Measurements from ENCODE around the gene ZNF750.

ZNF750 gene

GRCh38 chr17:82860606-82861392 is 21.0 kb upstream of the ZNF750 start:
- in situ Hi-C loops (cut with HindIII; ENCODE audit: low sequenced_read_pairs) = no loop called here

- in situ Hi-C loops (cut with HindIII; ENCODE audit: low sequenced_read_pairs) = no loop called here
Measured at GRCh38 chr17:82859431-82860403, 19.9 kb upstream of the ZNF750 start.

GRCh38 chr17:82858376-82859126 is 18.7 kb upstream of the ZNF750 start:
- in situ Hi-C loops (cut with HindIII; ENCODE audit: low sequenced_read_pairs) = no loop called here

GRCh38 chr17:82856361-82856760 is 16.5 kb upstream of the ZNF750 start:
- in situ Hi-C loops (cut with HindIII; ENCODE audit: low sequenced_read_pairs) = no loop called here

- in situ Hi-C loops (cut with HindIII; ENCODE audit: low sequenced_read_pairs) = no loop called here
Measured at GRCh38 chr17:82854226-82854625, 14.4 kb upstream of the ZNF750 start.

- in situ Hi-C loops (cut with HindIII; ENCODE audit: low sequenced_read_pairs) = no loop called here
Measured at GRCh38 chr17:82851381-82851780, 11.6 kb upstream of the ZNF750 start.

- in situ Hi-C loops (cut with HindIII; ENCODE audit: low sequenced_read_pairs) = no loop called here
Measured at GRCh38 chr17:82849076-82849945, 9.5 kb upstream of the ZNF750 start.

- in situ Hi-C loops (cut with HindIII; ENCODE audit: low sequenced_read_pairs) = no loop called here
Measured at GRCh38 chr17:82848022-82848592, 8.3 kb upstream of the ZNF750 start.

- in situ Hi-C loops (cut with HindIII; ENCODE audit: low sequenced_read_pairs) = no loop called here
Measured at GRCh38 chr17:82846061-82846691, 6.4 kb upstream of the ZNF750 start.

- in situ Hi-C loops (cut with HindIII; ENCODE audit: low sequenced_read_pairs) = no loop called here
Measured at GRCh38 chr17:82845163-82845807, 5.5 kb upstream of the ZNF750 start.

- in situ Hi-C loops (cut with HindIII; ENCODE audit: low sequenced_read_pairs) = no loop called here
Measured at GRCh38 chr17:82844796-82845162, 5.0 kb upstream of the ZNF750 start.

GRCh38 chr17:82843904-82844680 is 4.3 kb upstream of the ZNF750 start:
- in situ Hi-C loops (cut with HindIII; ENCODE audit: low sequenced_read_pairs) = no loop called here

- in situ Hi-C loops (cut with HindIII; ENCODE audit: low sequenced_read_pairs) = no loop called here
Measured at GRCh38 chr17:82841921-82842596, 2.2 kb upstream of the ZNF750 start.

- in situ Hi-C loops (cut with HindIII; ENCODE audit: low sequenced_read_pairs) = no loop called here
Measured at GRCh38 chr17:82840431-82840831, 609 bp upstream of the ZNF750 start.

GRCh38 chr17:82838386-82839063 is 1.3 kb downstream of the ZNF750 start:
- in situ Hi-C loops (cut with HindIII; ENCODE audit: low sequenced_read_pairs) = loop anchor here (10.0 kb wide), 1 partner anchor 494 kb away; no protein-coding TSS in a partner anchor

- in situ Hi-C loops (cut with HindIII; ENCODE audit: low sequenced_read_pairs) = loop anchor here (10.0 kb wide), 1 partner anchor 493 kb away; no protein-coding TSS in a partner anchor
Measured at GRCh38 chr17:82837586-82838320, 2.1 kb downstream of the ZNF750 start.
